Liver (tissue), 9 donors: ENCODE measurements around the gene EXT2. TPM values are rescaled to one million over a fixed set of nuclear protein-coding genes. Genes with fewer than 3 reads are reported as not detected.
A peak's percentile ranks its signal among the peaks of the same experiment; 100 is the strongest.

Experiments
- DNase-seq: peaks from one replicate; pipeline ENCODE4 v3.0.0-alpha.2; 2017; ENCODE audit warnings: low spot score
- H3K27ac ChIP-seq, 2 donors: one replicate each; pipeline ENCODE4 v1.7.0; 2013; ENCODE audit warnings: inconsistent platforms in 2 of 2, low read length in 2 of 2, control low read depth in 1 of 2, low read depth in 1 of 2, mild to moderate bottlenecking in 1 of 2
- H3K27me3 ChIP-seq, 4 donors: one replicate each; pipeline versions ENCODE4 v1.6.1 to v1.7.0; 2013; ENCODE audit warnings: low read length in 3 of 4, inconsistent platforms in 1 of 4, mild to moderate bottlenecking in 1 of 4, moderate library complexity in 1 of 4; ENCODE audit not compliant: control insufficient read depth in 4 of 4, insufficient read depth in 4 of 4
- H3K36me3 ChIP-seq, 4 donors: one replicate each; pipeline versions ENCODE4 v1.6.1 to v1.7.0; 2013; ENCODE audit warnings: low read length in 3 of 4, mild to moderate bottlenecking in 3 of 4, low read depth in 1 of 4, moderate library complexity in 1 of 4; ENCODE audit not compliant: control insufficient read depth in 4 of 4, insufficient read depth in 3 of 4
- H3K4me1 ChIP-seq, 4 donors: one replicate each; pipeline versions ENCODE4 v1.6.1 to v1.7.0; 2013; ENCODE audit warnings: low read length in 3 of 4, mild to moderate bottlenecking in 3 of 4, moderate library complexity in 1 of 4; ENCODE audit not compliant: control insufficient read depth in 4 of 4, insufficient read depth in 4 of 4
- H3K4me3 ChIP-seq, 3 donors: one replicate each; pipeline versions ENCODE4 v1.6.1 to v1.7.0; 2013; ENCODE audit warnings: low read length in 3 of 3, control low read depth in 1 of 3, low read depth in 1 of 3, mild to moderate bottlenecking in 1 of 3
- H3K9ac ChIP-seq, 2 donors: one replicate each; pipeline ENCODE4 v1.7.0; 2013; ENCODE audit warnings: low read length in 2 of 2, mild to moderate bottlenecking in 2 of 2, moderate library complexity in 2 of 2, control low read depth in 1 of 2, low read depth in 1 of 2
- H3K9me3 ChIP-seq, 4 donors: one replicate each; pipeline versions ENCODE4 v1.6.1 to v1.7.0; 2013; ENCODE audit warnings: low read length in 3 of 4; ENCODE audit not compliant: control insufficient read depth in 4 of 4
- ATF3 ChIP-seq: IDR thresholded peaks from 2 replicates; pipeline ENCODE4 v1.6.1; 2016; ENCODE audit warnings: antibody characterized with exemption
- EGR1 ChIP-seq, 2 donors: IDR thresholded peaks; 2 replicates each; pipeline ENCODE4 v1.6.1; 2016 to 2018; ENCODE audit warnings: antibody characterized with exemption in 2 of 2, low read depth in 2 of 2
- FOXA1 ChIP-seq: IDR thresholded peaks from 2 replicates; pipeline ENCODE4 v1.6.1; 2016; ENCODE audit warnings: antibody characterized with exemption
- FOXA2 ChIP-seq: IDR thresholded peaks from 2 replicates; pipeline ENCODE4 v1.6.1; 2016; ENCODE audit warnings: antibody characterized with exemption
- GABPA ChIP-seq, 2 donors: IDR thresholded peaks in 1 of 2; conservative IDR thresholded peaks in 1 of 2; 2 replicates each; pipeline ENCODE4 v1.6.1; 2016; ENCODE audit warnings: antibody characterized with exemption in 2 of 2, mild to moderate bottlenecking in 1 of 2, moderate library complexity in 1 of 2
- HNF4A ChIP-seq, 2 donors: conservative IDR thresholded peaks; 2 replicates each; pipeline ENCODE4 v1.6.1; 2016; ENCODE audit warnings: antibody characterized with exemption in 2 of 2, mild to moderate bottlenecking in 2 of 2
- HNF4G ChIP-seq: IDR thresholded peaks from 2 replicates; pipeline ENCODE4 v1.6.1; 2016; ENCODE audit warnings: antibody characterized with exemption
- NR2F2 ChIP-seq: IDR thresholded peaks from 2 replicates; pipeline ENCODE4 v1.6.1; 2016; ENCODE audit warnings: antibody characterized with exemption
- RAD21 ChIP-seq, 2 donors: IDR thresholded peaks; 2 replicates each; pipeline ENCODE4 v1.6.1; 2016; ENCODE audit warnings: antibody characterized with exemption in 2 of 2, mild to moderate bottlenecking in 2 of 2
- REST ChIP-seq: IDR thresholded peaks from 2 replicates; pipeline ENCODE4 v1.6.1; 2016; ENCODE audit warnings: antibody characterized with exemption, mild to moderate bottlenecking
- SP1 ChIP-seq: IDR thresholded peaks from 2 replicates; pipeline ENCODE4 v1.6.1; 2018; ENCODE audit warnings: antibody characterized with exemption, mild to moderate bottlenecking
- YY1 ChIP-seq: IDR thresholded peaks from 2 replicates; pipeline ENCODE4 v1.6.1; 2016; ENCODE audit warnings: antibody characterized with exemption, mild to moderate bottlenecking
- WGBS: extraction: QIAGEN DNeasy Blood & Tissue Kit; methylation state at CpG from one replicate; pipeline ENCODE4 v1.1.7; 2013; 5-methylcytosine and 5-hydroxymethylcytosine counted together
- polyA plus RNA-seq, 2 donors: library from polyadenylated mRNA; stranded (reverse) in 1 of 2; unstranded in 1 of 2; fragments of 200-250 nt in 1 of 2; fragments of >200 nt in 1 of 2; fragmentation: Nextera tagmentation in 1 of 2; extraction: Ambion mirVana in 1 of 2; gene quantifications; one replicate each; pipeline versions ENCODE4 v1.2.1 to v1.2.3, GENCODE V29; 2013 to 2015
- total RNA-seq, 2 donors: library from RNA; depleted of rRNA; stranded (reverse); fragments of >200 nt; gene quantifications; one replicate each; pipeline ENCODE4 v1.2.3, GENCODE V29; 2014
- TF ChIP-seq, protein P1 (sequence below): fragments of 150-350 bp; IDR thresholded peaks from 2 replicates; pipeline ENCODE4 v1.5.1; 2017; ENCODE audit warnings: improper control_type of control experiment, low read depth, low read length; ENCODE audit not compliant: missing input control
- TF ChIP-seq, protein P2 (sequence below): IDR thresholded peaks from 2 replicates; pipeline ENCODE4 v1.6.1; 2016; ENCODE audit warnings: antibody characterized with exemption
- TF ChIP-seq, protein P3 (sequence below): IDR thresholded peaks from 2 replicates; pipeline ENCODE4 v1.6.1; 2016; ENCODE audit warnings: antibody characterized with exemption
- donor health status: healthy.
- donor health status: healthy.
- donor health status: healthy.
- donor health status: healthy.
- donor health status: healthy.

The EXT2 gene
- total and polyA plus RNA-seq, 4 donors: 8.4 to 36.1 (median 29.8) TPM

GRCh38 chr11:44133335-44133946, 38.0 kb downstream of the EXT2 start:
- H3K9me3 ChIP-seq: no peaks in the 10 kb centered on the region
- H3K36me3 ChIP-seq: peaks cover 2 to 11% (median 8%) of the 10 kb centered on the region in 4 donors
- TF ChIP-seq NR2F2: no peak
- no peak for TF ChIP-seq REST
- TF ChIP-seq, protein P1, sequence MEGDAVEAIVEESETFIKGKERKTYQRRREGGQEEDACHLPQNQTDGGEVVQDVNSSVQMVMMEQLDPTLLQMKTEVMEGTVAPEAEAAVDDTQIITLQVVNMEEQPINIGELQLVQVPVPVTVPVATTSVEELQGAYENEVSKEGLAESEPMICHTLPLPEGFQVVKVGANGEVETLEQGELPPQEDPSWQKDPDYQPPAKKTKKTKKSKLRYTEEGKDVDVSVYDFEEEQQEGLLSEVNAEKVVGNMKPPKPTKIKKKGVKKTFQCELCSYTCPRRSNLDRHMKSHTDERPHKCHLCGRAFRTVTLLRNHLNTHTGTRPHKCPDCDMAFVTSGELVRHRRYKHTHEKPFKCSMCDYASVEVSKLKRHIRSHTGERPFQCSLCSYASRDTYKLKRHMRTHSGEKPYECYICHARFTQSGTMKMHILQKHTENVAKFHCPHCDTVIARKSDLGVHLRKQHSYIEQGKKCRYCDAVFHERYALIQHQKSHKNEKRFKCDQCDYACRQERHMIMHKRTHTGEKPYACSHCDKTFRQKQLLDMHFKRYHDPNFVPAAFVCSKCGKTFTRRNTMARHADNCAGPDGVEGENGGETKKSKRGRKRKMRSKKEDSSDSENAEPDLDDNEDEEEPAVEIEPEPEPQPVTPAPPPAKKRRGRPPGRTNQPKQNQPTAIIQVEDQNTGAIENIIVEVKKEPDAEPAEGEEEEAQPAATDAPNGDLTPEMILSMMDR: peak; percentile 57
- peak; percentile 63 to 72 for TF ChIP-seq RAD21 (IDR thresholded peaks at IDR 0.05)
- no peak for TF ChIP-seq SP1
- TF ChIP-seq HNF4G: no peak
- TF ChIP-seq FOXA2: no peak
- TF ChIP-seq EGR1 (IDR thresholded peaks at IDR 0.05; ENCODE audit: low read depth in 2 of 2): no peak
- no peak overlapping the region for H3K9ac ChIP-seq
- WGBS: 90% methylated on average over 1 of the region's 1 CpG
- H3K4me1 ChIP-seq: peaks cover 0 to 10% (median 5%) of the 10 kb centered on the region in 4 donors
- DNase-seq: no peak
- H3K27me3 ChIP-seq: no peaks in the 10 kb centered on the region
- H3K4me3 ChIP-seq: no peak overlapping the region
- no peak overlapping the region for H3K27ac ChIP-seq

- H3K27ac ChIP-seq: no peak overlapping the region
- peaks cover 0 to 7% (median 5%) of the 10 kb centered on the region in 4 donors for H3K4me1 ChIP-seq
- H3K4me3 ChIP-seq: no peak overlapping the region
- no peaks in the 10 kb centered on the region for H3K27me3 ChIP-seq
- peaks cover 2 to 15% (median 9%) of the 10 kb centered on the region in 4 donors for H3K36me3 ChIP-seq
- WGBS: 84% methylated on average over 1 of the region's 1 CpG
- no peak for DNase-seq
- H3K9ac ChIP-seq: no peak overlapping the region
- no peaks in the 10 kb centered on the region for H3K9me3 ChIP-seq
- TF ChIP-seq ATF3 (no peak), NR2F2 (no peak), FOXA1 (no peak), FOXA2 (no peak), HNF4A (conservative IDR thresholded peaks at IDR 0.05) (no peak), HNF4G (no peak), YY1 (no peak), GABPA (IDR thresholded peaks at IDR 0.05 in 1 of 2, conservative IDR thresholded peaks at IDR 0.05 in 1 of 2) (no peak), EGR1 (IDR thresholded peaks at IDR 0.05; ENCODE audit: low read depth in 2 of 2) (no peak)
- TF ChIP-seq, protein P2, sequence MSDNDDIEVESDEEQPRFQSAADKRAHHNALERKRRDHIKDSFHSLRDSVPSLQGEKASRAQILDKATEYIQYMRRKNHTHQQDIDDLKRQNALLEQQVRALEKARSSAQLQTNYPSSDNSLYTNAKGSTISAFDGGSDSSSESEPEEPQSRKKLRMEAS: no peak
- TF ChIP-seq, protein P1: no peak
- TF ChIP-seq, protein P3, sequence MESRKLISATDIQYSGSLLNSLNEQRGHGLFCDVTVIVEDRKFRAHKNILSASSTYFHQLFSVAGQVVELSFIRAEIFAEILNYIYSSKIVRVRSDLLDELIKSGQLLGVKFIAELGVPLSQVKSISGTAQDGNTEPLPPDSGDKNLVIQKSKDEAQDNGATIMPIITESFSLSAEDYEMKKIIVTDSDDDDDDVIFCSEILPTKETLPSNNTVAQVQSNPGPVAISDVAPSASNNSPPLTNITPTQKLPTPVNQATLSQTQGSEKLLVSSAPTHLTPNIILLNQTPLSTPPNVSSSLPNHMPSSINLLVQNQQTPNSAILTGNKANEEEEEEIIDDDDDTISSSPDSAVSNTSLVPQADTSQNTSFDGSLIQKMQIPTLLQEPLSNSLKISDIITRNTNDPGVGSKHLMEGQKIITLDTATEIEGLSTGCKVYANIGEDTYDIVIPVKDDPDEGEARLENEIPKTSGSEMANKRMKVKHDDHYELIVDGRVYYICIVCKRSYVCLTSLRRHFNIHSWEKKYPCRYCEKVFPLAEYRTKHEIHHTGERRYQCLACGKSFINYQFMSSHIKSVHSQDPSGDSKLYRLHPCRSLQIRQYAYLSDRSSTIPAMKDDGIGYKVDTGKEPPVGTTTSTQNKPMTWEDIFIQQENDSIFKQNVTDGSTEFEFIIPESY: no peak
These were observed 39.1 kb downstream of the EXT2 start for GRCh38 chr11:44134625-44135024.
